Progenitor cell of endocrine pancreas (in vitro differentiated cells): ENCODE data around the gene BBS9. TPM values are rescaled to one million over a fixed set of nuclear protein-coding genes. Genes with fewer than 3 reads are reported as not detected.

Experiments
- DNase-seq: peaks from one replicate; pipeline ENCODE4 v3.0.0; 2021; ENCODE audit warnings: low spot score; ENCODE audit not compliant: unreplicated experiment
- H3K27ac Mint-ChIP-seq: 2 replicates; pipeline ENCODE4 v1.8.0; 2021; ENCODE audit warnings: mild to moderate bottlenecking, moderate library complexity, mixed read lengths
- H3K27me3 Mint-ChIP-seq: 2 replicates; pipeline ENCODE4 v1.8.0; 2021; ENCODE audit warnings: mixed read lengths
- H3K36me3 Mint-ChIP-seq: 2 replicates; pipeline ENCODE4 v1.8.0; 2022; ENCODE audit warnings: mixed read lengths; ENCODE audit not compliant: insufficient read depth
- H3K4me1 Mint-ChIP-seq: 2 replicates; pipeline ENCODE4 v1.8.0; 2021; ENCODE audit warnings: low read depth, mixed read lengths
- H3K4me3 Mint-ChIP-seq: 2 replicates; pipeline ENCODE4 v1.8.0; 2021; ENCODE audit warnings: low read depth, mild to moderate bottlenecking, moderate library complexity, mixed read lengths
- H3K9me3 Mint-ChIP-seq: 2 replicates; pipeline ENCODE4 v1.8.0; 2021; ENCODE audit warnings: low read depth, mixed read lengths
- total RNA-seq: library from RNA; stranded (reverse); gene quantifications from 2 replicates; pipeline ENCODE4 v1.2.1, GENCODE V29; 2021
- TF ChIP-seq, protein P1 (sequence below): fragments of 200-600 bp; sonication (generic); IDR thresholded peaks from one replicate; pipeline ENCODE4 v1.5.0; 2021; ENCODE audit warnings: antibody characterized with exemption, mild to moderate bottlenecking; ENCODE audit not compliant: unreplicated experiment

BBS9 gene
- total RNA-seq, 1 donor from 2014 or later = 25.5 TPM

DNA sequence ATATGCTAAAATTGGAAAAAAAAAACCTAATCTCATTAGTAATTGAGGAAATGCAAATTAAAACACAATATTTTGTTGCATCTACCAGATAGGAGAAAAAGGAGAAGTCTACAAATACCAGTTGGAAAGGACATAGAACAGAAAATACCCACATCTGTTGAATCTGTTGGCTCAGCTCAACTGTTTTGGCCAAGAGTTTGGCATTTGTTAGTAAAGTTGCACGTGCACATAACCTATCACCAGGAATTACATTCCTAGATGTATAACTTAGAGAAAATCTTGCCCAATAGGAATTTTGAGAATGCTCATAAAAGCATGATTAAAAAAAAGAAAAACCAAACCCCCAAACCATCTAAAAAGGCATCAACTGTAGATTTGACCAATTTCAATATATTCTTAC is 493.9 kb downstream of the BBS9 start:
- peaks cover 9% of the 10 kb centered on the region for H3K36me3 Mint-ChIP-seq
- DNase-seq = no peak
- peaks cover 8% of the 10 kb centered on the region for H3K4me1 Mint-ChIP-seq
- H3K4me3 Mint-ChIP-seq = no peak overlapping the region
- H3K27ac Mint-ChIP-seq = no peak overlapping the region
- TF ChIP-seq, protein P1, sequence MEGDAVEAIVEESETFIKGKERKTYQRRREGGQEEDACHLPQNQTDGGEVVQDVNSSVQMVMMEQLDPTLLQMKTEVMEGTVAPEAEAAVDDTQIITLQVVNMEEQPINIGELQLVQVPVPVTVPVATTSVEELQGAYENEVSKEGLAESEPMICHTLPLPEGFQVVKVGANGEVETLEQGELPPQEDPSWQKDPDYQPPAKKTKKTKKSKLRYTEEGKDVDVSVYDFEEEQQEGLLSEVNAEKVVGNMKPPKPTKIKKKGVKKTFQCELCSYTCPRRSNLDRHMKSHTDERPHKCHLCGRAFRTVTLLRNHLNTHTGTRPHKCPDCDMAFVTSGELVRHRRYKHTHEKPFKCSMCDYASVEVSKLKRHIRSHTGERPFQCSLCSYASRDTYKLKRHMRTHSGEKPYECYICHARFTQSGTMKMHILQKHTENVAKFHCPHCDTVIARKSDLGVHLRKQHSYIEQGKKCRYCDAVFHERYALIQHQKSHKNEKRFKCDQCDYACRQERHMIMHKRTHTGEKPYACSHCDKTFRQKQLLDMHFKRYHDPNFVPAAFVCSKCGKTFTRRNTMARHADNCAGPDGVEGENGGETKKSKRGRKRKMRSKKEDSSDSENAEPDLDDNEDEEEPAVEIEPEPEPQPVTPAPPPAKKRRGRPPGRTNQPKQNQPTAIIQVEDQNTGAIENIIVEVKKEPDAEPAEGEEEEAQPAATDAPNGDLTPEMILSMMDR = no peak
- H3K9me3 Mint-ChIP-seq = peaks cover 13% of the 10 kb centered on the region
- no peaks in the 10 kb centered on the region for H3K27me3 Mint-ChIP-seq

DNA sequence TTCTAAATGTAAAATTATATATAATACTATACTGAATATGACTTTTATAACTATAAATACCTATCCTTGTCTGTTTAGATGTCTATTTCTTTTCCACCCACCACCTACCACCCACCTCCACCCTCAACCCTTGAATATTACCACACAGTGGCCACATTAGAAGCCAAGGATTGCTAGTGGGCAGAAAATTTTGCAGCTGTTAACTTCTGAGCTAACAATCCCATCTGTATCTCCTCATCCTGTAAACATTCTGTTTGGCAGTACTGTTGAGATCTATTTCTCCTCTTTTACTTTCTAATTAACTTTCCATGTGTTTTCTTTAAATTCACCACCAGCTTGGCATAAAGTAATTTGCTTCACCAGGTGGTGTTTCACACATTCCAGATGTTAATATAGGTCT is 494.9 kb downstream of the BBS9 start:
- peaks cover 7% of the 10 kb centered on the region for H3K4me1 Mint-ChIP-seq
- DNase-seq = no peak
- peaks cover 13% of the 10 kb centered on the region for H3K9me3 Mint-ChIP-seq
- H3K27me3 Mint-ChIP-seq = no peaks in the 10 kb centered on the region
- TF ChIP-seq, protein P1 = no peak
- peaks cover 9% of the 10 kb centered on the region for H3K36me3 Mint-ChIP-seq
- H3K27ac Mint-ChIP-seq = no peak overlapping the region
- no peak overlapping the region for H3K4me3 Mint-ChIP-seq

DNA sequence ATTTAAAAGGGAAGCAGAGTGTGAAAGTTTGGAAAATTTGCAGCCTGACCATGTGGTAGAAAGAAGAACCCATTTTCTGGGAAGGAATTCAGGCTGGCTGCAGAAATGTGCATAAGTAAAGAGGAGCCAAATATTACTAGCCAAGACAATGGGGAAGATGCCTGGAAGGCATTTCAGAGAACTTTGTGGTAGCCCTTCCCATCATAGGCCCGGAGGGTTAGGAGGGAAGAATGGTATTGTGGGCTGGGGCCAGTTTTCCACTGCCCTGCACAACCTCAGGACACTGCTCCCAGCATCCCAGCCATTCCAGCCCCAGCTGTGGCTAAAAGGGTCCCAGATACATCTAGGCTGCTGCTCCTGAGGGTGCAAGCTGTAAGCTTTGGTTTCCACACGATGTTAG is 497.5 kb downstream of the BBS9 start:
- Mint-ChIP-seq H3K36me3 (peaks cover 1% of the 10 kb centered on the region), H3K9me3 (peaks cover 8% of the 10 kb centered on the region), H3K27me3 (peaks cover 4% of the 10 kb centered on the region), H3K27ac (no peak overlapping the region), H3K4me3 (no peak overlapping the region), H3K4me1 (peaks cover 7% of the 10 kb centered on the region)
- TF ChIP-seq, protein P1 = no peak
- no peak for DNase-seq

DNA sequence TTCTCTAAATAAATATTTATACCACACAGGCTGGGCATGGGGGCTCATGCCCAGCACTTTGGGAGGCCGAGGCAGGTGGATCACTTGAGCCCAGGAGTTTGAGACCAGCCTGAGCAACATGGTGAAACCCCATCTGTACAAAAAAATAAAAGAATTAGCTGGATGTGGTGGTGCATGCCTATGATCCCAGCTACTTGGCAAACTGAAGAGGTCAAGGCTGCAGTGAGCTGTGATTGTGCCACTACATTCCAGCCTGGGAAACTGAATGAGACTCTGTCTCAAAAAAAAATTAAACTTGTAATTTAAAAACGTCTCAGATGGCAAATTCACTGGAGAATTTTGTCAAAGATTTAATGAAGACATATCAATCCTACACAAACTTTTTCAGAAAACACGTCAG is 498.4 kb downstream of the BBS9 start:
- TF ChIP-seq, protein P1 = no peak
- H3K36me3 Mint-ChIP-seq = peaks cover 1% of the 10 kb centered on the region
- DNase-seq = no peak
- peaks cover 8% of the 10 kb centered on the region for H3K9me3 Mint-ChIP-seq
- H3K4me1 Mint-ChIP-seq = peaks cover 7% of the 10 kb centered on the region
- no peak overlapping the region for H3K27ac Mint-ChIP-seq
- no peak overlapping the region for H3K4me3 Mint-ChIP-seq
- peaks cover 4% of the 10 kb centered on the region for H3K27me3 Mint-ChIP-seq

DNA sequence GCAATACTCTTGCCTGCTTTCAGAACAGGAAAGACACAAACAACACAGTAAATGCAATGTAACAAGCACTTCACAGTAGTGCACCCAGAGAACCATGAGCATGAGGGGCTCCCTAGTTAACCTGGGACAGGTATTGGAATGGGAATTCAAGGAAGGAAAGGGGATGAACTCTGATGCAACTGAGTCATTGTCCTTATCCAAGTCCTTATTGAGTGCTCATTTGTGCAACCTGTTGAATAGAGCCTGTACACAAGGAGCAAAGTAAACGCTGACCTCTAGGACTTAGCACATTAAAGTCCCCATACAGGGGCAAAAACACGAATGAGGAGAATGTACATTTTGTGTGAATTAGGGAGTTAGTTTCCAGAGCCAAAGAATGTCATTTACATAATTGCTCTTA is 499.5 kb downstream of the BBS9 start:
- Mint-ChIP-seq H3K27ac (no peak overlapping the region), H3K4me3 (no peak overlapping the region), H3K4me1 (peaks cover 7% of the 10 kb centered on the region), H3K27me3 (peaks cover 4% of the 10 kb centered on the region), H3K36me3 (peaks cover 1% of the 10 kb centered on the region), H3K9me3 (peaks cover 8% of the 10 kb centered on the region)
- no peak for DNase-seq
- TF ChIP-seq, protein P1 = no peak
